HepG2 (cell line): ENCODE data around the gene IL4I1.

Experiments
- CEBPB ChIP-seq: IDR thresholded peaks from 2 replicates; pipeline ENCODE4 v1.6.1; 2011; ENCODE audit warnings: low read depth, low read length, improper control_type of control experiment, borderline replicate concordance
- PCBP1 ChIP-seq: fragments of 200-400 bp; formaldehyde crosslinking; IDR thresholded peaks from 2 replicates; pipeline ENCODE4 v1.6.1; 2017; ENCODE audit warnings: mild to moderate bottlenecking, low read depth, low read length, borderline replicate concordance
- POLR2AphosphoS5 ChIP-seq: IDR thresholded peaks from 2 replicates; pipeline ENCODE4 v1.6.1; 2012; ENCODE audit warnings: low read depth, low read length
- SIN3A ChIP-seq: IDR thresholded peaks from 2 replicates; pipeline ENCODE4 v1.6.1; 2011; ENCODE audit warnings: low read depth, mild to moderate bottlenecking, control low read depth, low read length, borderline replicate concordance
- TBP ChIP-seq: sonication (generic); formaldehyde crosslinking; IDR thresholded peaks from 2 replicates; pipeline ENCODE4 v1.5.0; 2020; ENCODE audit warnings: missing genetic modification reagents
- TRIM24 ChIP-seq: sonication (generic); formaldehyde crosslinking; IDR thresholded peaks from 2 replicates; pipeline ENCODE4 v1.8.0; 2022; ENCODE audit warnings: mild to moderate bottlenecking, missing genetic modification reagents
- ZBTB42 ChIP-seq: sonication (generic); formaldehyde crosslinking; IDR thresholded peaks from 2 replicates; pipeline ENCODE4 v1.5.0; 2020; ENCODE audit warnings: mild to moderate bottlenecking, missing genetic modification reagents
- ZNF441 ChIP-seq: sonication (generic); formaldehyde crosslinking; IDR thresholded peaks from 2 replicates; pipeline ENCODE4 v1.7.0; 2021; ENCODE audit warnings: missing genetic modification reagents, borderline replicate concordance
- ZNF720 ChIP-seq: sonication (generic); formaldehyde crosslinking; IDR thresholded peaks from 2 replicates; pipeline ENCODE4 v1.4.0; 2020; ENCODE audit warnings: missing genetic modification reagents
- ZSCAN30 ChIP-seq: sonication (generic); formaldehyde crosslinking; IDR thresholded peaks from 2 replicates; pipeline ENCODE4 v1.5.0; 2020; ENCODE audit warnings: mild to moderate bottlenecking, missing genetic modification reagents

GRCh38 chr19:49895566-49896297, 955 bp downstream of the IL4I1 start:
- TF ChIP-seq ZNF720 = no peak
- no peak for TF ChIP-seq CEBPB
- TF ChIP-seq ZNF441 (CRISPR knock-in tag) = no peak
- no peak for TF ChIP-seq ZBTB42 (CRISPR knock-in tag)
- TF ChIP-seq TRIM24 (CRISPR knock-in tag) = no peak
- TF ChIP-seq TBP (CRISPR knock-in tag) = no peak
- no peak for TF ChIP-seq POLR2AphosphoS5
- no peak for TF ChIP-seq ZSCAN30
- TF ChIP-seq SIN3A = no peak
- TF ChIP-seq PCBP1 = no peak
